ENCODE results near the gene CRYGN.

CRYGN gene

GRCh38 chr7:151440799-151441445 lies 981 bp upstream of the CRYGN start:
- in situ Hi-C loops (cut with HindIII; ENCODE audit: low sequenced_read_pairs) = loop anchor here (5.0 kb wide), 1 partner anchor 74 kb away; no protein-coding TSS in a partner anchor

- in situ Hi-C loops (cut with HindIII; ENCODE audit: low sequenced_read_pairs) = no loop called here
These were observed 908 bp downstream of the CRYGN start for GRCh38 chr7:151438864-151439601.

GRCh38 chr7:151437866-151438516 lies 1.9 kb downstream of the CRYGN start:
- in situ Hi-C loops (cut with HindIII; ENCODE audit: low sequenced_read_pairs) = no loop called here

GRCh38 chr7:151437159-151437553 lies 2.8 kb downstream of the CRYGN start:
- in situ Hi-C loops (cut with HindIII; ENCODE audit: low sequenced_read_pairs) = no loop called here

- in situ Hi-C loops (cut with HindIII; ENCODE audit: low sequenced_read_pairs) = no loop called here
These were observed 3.3 kb downstream of the CRYGN start for GRCh38 chr7:151436446-151437158.

- in situ Hi-C loops (cut with HindIII; ENCODE audit: low sequenced_read_pairs) = no loop called here
These were observed 4.0 kb downstream of the CRYGN start for GRCh38 chr7:151435971-151436370.

GRCh38 chr7:151435103-151435916 lies 4.6 kb downstream of the CRYGN start:
- in situ Hi-C loops (cut with HindIII; ENCODE audit: low sequenced_read_pairs) = no loop called here

- in situ Hi-C loops (cut with HindIII; ENCODE audit: low sequenced_read_pairs) = no loop called here
These were observed 5.4 kb downstream of the CRYGN start for GRCh38 chr7:151434549-151434948.

GRCh38 chr7:151433721-151434400 lies 6.1 kb downstream of the CRYGN start:
- in situ Hi-C loops (cut with HindIII; ENCODE audit: low sequenced_read_pairs) = no loop called here

GRCh38 chr7:151432658-151433521 lies 7.1 kb downstream of the CRYGN start:
- in situ Hi-C loops (cut with HindIII; ENCODE audit: low sequenced_read_pairs) = no loop called here

- in situ Hi-C loops (cut with HindIII; ENCODE audit: low sequenced_read_pairs) = no loop called here
These were observed 8.1 kb downstream of the CRYGN start for GRCh38 chr7:151431768-151432311.

- in situ Hi-C loops (cut with HindIII; ENCODE audit: low sequenced_read_pairs) = no loop called here
These were observed 8.6 kb downstream of the CRYGN start for GRCh38 chr7:151431281-151431767.

- in situ Hi-C loops (cut with HindIII; ENCODE audit: low sequenced_read_pairs) = no loop called here
These were observed 9.3 kb downstream of the CRYGN start for GRCh38 chr7:151430391-151431205.

GRCh38 chr7:151429560-151430331 lies 10.2 kb downstream of the CRYGN start:
- in situ Hi-C loops (cut with HindIII; ENCODE audit: low sequenced_read_pairs) = no loop called here

GRCh38 chr7:151429237-151429559 lies 10.7 kb downstream of the CRYGN start:
- in situ Hi-C loops (cut with HindIII; ENCODE audit: low sequenced_read_pairs) = no loop called here

- in situ Hi-C loops (cut with HindIII; ENCODE audit: low sequenced_read_pairs) = no loop called here
These were observed 11.3 kb downstream of the CRYGN start for GRCh38 chr7:151428378-151429236.
